H1 (cell line): Measurements from ENCODE around the gene SHISA9. TPM values are rescaled to one million over a fixed set of nuclear protein-coding genes. Genes with fewer than 3 reads are reported as not detected.

Experiments
- HDAC6 ChIP-seq: IDR thresholded peaks from one replicate; pipeline ENCODE4 v1.7.1; 2012; ENCODE audit warnings: low read depth, mild to moderate bottlenecking, inconsistent platforms, low read length, moderate library complexity
- RAD21 ChIP-seq, 2 experiments: IDR thresholded peaks in 1 of 2; conservative IDR thresholded peaks in 1 of 2; 2 replicates each; pipeline ENCODE4 v1.6.1; 2011; ENCODE audit warnings: low read depth in 2 of 2, low read length in 2 of 2, improper control_type of control experiment in 1 of 2, inconsistent platforms in 1 of 2, mild to moderate bottlenecking in 1 of 2, moderate library complexity in 1 of 2
- TAF7 ChIP-seq: optimal IDR thresholded peaks from 2 replicates; pipeline ENCODE3; 2011; ENCODE audit warnings: low read depth, mild to moderate bottlenecking, inconsistent platforms, low read length, moderate library complexity, borderline replicate concordance
- polyA plus RNA-seq, 7 experiments: library from polyadenylated mRNA; depleted of rRNA in 3 of 7; stranded (reverse) in 5 of 7; unstranded in 2 of 7; fragments of >200 nt in 5 of 7; fragments of 200-250 nt in 2 of 7; gene quantifications; 1 replicate in 5 of 7; 2 replicates in 1 of 7; 4 replicates in 1 of 7; pipeline versions ENCODE4 v1.2.1 to v1.2.3, GENCODE V29; 2011 to 2013; ENCODE audit warnings: missing spikeins in 2 of 7, mixed read lengths in 2 of 7
- total RNA-seq: library from RNA; stranded (reverse); fragmentation: NEBNext Ultra II Directional; extraction: Animal tissue kit (Norgen Biotek cat#: 25700); gene quantifications from 2 replicates; pipeline ENCODE4 v1.2.1, GENCODE V29; 2021
- TF ChIP-seq, protein P1 (sequence below): fragments of 300-600 bp; sonication (generic); IDR thresholded peaks from 2 replicates; pipeline ENCODE4 v1.7.1; 2012; ENCODE audit warnings: low read length, moderate library complexity, mild to moderate bottlenecking, inconsistent platforms; ENCODE audit not compliant: insufficient replicate concordance

SHISA9 gene
- total and polyA plus RNA-seq, 2 of the 8 experiments (the other 6 are each of a cell fraction or from before 2014, with no cell fraction given): 25.6 to 39.8 TPM

DNA sequence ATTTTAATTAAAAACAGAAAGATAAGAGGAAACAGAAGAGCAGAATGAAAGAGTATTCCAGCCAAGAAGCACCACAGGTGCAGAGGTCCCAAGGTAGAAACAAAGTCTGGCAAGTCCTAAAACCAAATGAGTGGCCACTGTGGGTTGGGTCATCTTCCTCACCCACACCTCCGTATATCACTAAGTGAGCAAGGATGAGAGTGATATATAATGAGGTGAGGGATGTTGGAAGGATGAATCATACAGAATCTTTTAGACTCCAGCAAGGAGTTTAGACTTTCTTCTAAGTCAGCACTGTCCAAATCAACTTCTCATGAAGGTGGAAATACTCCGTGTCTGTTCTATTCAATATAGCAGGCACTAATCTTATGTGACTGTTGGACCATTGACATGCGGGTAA is 70.8 kb downstream of the SHISA9 start (continued):
- TF ChIP-seq, protein P1, sequence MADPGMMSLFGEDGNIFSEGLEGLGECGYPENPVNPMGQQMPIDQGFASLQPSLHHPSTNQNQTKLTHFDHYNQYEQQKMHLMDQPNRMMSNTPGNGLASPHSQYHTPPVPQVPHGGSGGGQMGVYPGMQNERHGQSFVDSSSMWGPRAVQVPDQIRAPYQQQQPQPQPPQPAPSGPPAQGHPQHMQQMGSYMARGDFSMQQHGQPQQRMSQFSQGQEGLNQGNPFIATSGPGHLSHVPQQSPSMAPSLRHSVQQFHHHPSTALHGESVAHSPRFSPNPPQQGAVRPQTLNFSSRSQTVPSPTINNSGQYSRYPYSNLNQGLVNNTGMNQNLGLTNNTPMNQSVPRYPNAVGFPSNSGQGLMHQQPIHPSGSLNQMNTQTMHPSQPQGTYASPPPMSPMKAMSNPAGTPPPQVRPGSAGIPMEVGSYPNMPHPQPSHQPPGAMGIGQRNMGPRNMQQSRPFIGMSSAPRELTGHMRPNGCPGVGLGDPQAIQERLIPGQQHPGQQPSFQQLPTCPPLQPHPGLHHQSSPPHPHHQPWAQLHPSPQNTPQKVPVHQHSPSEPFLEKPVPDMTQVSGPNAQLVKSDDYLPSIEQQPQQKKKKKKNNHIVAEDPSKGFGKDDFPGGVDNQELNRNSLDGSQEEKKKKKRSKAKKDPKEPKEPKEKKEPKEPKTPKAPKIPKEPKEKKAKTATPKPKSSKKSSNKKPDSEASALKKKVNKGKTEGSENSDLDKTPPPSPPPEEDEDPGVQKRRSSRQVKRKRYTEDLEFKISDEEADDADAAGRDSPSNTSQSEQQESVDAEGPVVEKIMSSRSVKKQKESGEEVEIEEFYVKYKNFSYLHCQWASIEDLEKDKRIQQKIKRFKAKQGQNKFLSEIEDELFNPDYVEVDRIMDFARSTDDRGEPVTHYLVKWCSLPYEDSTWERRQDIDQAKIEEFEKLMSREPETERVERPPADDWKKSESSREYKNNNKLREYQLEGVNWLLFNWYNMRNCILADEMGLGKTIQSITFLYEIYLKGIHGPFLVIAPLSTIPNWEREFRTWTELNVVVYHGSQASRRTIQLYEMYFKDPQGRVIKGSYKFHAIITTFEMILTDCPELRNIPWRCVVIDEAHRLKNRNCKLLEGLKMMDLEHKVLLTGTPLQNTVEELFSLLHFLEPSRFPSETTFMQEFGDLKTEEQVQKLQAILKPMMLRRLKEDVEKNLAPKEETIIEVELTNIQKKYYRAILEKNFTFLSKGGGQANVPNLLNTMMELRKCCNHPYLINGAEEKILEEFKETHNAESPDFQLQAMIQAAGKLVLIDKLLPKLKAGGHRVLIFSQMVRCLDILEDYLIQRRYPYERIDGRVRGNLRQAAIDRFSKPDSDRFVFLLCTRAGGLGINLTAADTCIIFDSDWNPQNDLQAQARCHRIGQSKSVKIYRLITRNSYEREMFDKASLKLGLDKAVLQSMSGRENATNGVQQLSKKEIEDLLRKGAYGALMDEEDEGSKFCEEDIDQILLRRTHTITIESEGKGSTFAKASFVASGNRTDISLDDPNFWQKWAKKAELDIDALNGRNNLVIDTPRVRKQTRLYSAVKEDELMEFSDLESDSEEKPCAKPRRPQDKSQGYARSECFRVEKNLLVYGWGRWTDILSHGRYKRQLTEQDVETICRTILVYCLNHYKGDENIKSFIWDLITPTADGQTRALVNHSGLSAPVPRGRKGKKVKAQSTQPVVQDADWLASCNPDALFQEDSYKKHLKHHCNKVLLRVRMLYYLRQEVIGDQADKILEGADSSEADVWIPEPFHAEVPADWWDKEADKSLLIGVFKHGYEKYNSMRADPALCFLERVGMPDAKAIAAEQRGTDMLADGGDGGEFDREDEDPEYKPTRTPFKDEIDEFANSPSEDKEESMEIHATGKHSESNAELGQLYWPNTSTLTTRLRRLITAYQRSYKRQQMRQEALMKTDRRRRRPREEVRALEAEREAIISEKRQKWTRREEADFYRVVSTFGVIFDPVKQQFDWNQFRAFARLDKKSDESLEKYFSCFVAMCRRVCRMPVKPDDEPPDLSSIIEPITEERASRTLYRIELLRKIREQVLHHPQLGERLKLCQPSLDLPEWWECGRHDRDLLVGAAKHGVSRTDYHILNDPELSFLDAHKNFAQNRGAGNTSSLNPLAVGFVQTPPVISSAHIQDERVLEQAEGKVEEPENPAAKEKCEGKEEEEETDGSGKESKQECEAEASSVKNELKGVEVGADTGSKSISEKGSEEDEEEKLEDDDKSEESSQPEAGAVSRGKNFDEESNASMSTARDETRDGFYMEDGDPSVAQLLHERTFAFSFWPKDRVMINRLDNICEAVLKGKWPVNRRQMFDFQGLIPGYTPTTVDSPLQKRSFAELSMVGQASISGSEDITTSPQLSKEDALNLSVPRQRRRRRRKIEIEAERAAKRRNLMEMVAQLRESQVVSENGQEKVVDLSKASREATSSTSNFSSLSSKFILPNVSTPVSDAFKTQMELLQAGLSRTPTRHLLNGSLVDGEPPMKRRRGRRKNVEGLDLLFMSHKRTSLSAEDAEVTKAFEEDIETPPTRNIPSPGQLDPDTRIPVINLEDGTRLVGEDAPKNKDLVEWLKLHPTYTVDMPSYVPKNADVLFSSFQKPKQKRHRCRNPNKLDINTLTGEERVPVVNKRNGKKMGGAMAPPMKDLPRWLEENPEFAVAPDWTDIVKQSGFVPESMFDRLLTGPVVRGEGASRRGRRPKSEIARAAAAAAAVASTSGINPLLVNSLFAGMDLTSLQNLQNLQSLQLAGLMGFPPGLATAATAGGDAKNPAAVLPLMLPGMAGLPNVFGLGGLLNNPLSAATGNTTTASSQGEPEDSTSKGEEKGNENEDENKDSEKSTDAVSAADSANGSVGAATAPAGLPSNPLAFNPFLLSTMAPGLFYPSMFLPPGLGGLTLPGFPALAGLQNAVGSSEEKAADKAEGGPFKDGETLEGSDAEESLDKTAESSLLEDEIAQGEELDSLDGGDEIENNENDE: no peak
- no peak for TF ChIP-seq TAF7
- no peak for TF ChIP-seq RAD21 (IDR thresholded peaks at IDR 0.05 in 1 of 2, conservative IDR thresholded peaks at IDR 0.05 in 1 of 2; ENCODE audit: low read depth in 2 of 2, low read length in 2 of 2)
- TF ChIP-seq HDAC6: no peak
